Measurements from ENCODE around the gene XAF1.
"Not testable (repeated sequence)": the region's sequence is repeated elsewhere in the genome, so short reads cannot be mapped to it uniquely, and the experiment has no call there.

The XAF1 gene

DNA sequence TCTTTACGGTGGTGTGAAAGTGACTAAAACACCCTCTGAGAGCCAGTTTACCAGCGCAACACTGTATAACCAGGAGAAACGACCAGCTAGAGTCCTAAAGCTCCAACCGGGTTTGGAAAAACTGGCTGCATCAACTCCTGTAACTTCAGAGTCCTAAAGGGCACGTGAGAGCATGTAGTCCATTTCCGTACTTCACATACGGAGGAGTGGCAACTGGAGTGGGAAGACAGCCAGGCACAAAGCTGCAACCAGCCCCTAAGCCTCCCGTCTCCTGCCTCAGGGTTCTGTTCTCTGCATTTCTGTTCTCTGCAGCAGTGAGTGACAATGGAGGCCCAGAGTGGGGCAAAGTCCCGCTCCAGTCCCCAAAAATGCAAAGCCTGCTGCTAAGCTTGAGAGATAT, 56.4 kb downstream of the XAF1 start:
- no peak for DNase-seq

DNA sequence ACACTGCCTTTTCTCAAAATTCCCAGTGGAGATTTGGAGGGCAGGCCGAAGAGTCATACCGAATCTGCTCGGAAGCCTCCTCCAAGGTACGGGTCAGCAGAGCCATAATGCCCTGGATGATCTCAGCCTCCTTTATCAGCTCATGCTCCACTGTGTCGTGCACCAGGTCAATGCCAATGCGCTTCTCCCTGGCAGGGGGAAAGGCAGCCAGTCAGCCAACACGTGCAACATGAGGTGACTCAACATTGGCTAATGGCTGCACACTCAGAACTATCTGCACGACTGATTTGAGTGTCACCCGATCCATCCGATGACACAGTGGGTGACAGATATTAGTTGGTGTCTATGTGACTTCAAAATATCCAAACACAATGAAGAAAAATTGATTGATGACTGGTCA, 59.9 kb downstream of the XAF1 start:
- no peak for DNase-seq

DNA sequence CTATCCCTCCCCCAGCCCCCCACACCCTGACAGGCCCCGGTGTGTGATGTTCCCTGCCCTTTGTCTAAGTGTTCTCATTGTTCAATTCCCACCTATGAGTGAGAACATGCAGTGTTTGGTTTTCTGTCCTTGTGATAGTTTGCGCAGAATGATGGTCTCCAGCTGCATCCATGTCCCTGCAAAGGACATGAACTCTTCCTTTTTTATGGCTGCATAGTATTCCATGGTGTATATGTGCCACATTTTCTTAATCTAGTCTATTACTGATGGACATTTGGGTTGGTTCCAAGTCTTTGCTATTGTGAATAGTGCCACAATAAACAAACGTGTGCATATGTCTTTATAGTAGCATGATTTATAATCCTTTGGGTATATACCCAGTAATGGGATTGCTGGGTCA, 60.5 kb downstream of the XAF1 start:
- DNase-seq, result not testable (repeated sequence)

DNA sequence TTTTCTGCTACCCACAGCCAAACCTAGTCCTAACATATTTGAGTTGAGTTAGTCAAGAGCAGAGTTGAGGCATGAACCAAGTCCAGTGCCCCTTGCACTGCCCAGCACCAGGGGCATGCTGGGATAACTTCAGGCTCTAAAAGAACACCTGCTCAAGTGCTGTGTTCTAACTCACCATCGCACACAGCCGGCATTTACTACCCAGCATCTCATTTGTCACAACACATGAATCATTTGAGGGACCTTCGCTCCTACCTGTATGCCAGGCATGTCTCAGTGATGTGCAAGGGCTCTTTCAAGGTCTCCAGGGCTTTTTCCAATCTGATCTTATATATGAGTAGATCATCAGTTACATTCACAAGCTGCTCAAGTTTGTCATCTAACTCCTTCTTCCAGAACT, 63.1 kb downstream of the XAF1 start:
- DNase-seq, result no peak

DNA sequence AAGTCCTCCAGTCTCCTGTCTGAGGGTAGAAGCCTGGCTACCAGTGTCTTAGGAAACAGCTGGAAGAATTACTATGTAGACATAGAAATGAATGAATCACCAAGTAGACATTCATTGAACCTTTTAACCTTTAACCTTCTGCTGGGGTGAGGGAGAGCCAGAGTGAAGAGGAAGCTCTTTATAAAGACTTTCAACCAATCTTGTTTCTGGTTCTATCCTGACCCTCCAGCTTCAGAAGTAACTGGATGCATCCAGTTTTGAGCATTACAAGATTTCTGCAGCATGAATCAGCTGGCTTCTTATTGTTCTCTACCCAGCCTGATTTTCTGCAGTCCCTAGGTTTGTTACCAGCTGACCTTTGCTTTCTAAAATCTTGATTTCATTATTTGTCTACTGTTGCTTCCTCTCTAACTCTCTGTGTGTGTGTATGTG, 67.2 kb downstream of the XAF1 start:
- DNase-seq, result no peak
